ENCODE measurements around the gene DGKZ. TPM values are rescaled to one million over a fixed set of nuclear protein-coding genes. Genes with fewer than 3 reads are reported as not detected.

Gene DGKZ
- total and polyA plus RNA-seq, 10 of the 15 experiments (the other 5 are each of a cell fraction or from before 2014, with no cell fraction given) = 0.50 to 78.4 (median 39.5) TPM

GRCh38 chr11:46417711-46418110 is 70.4 kb downstream of the DGKZ start:
- in situ Hi-C loops (cut with MboI) = no loop called here
- ChIA-PET POLR2A (interaction anchor here (1.2 kb wide), 1 partner anchor 18 kb away, joined by 3 read pairs; no protein-coding TSS in a partner anchor), RAD21 (ENCODE audit: unreplicated experiment) (no interaction called here), SMC1A (ENCODE audit: uncharacterized antibody, unreplicated experiment) (no interaction called here), CTCF (interaction anchor here (0.8 to 1.3 kb wide), 2 partner anchors 14 to 111 kb away, joined by 3 read pairs; no protein-coding TSS in a partner anchor)
- DNase-seq (ENCODE audit: low read depth, low spot score) (no peak), FAIRE-seq (no peak), ATAC-seq (no peak)
- no peak overlapping the region for H3K9ac ChIP-seq (ENCODE audit: control insufficient read depth, insufficient read depth, low read length)
- H3K27me3 ChIP-seq (replicated peaks in 1 of 2; ENCODE audit: control insufficient read depth in 2 of 2, insufficient read depth in 2 of 2, low read length in 1 of 2) = no peaks in the 10 kb centered on the region
- no peak overlapping the region for H3K4me2 ChIP-seq (ENCODE audit: control insufficient read depth, insufficient read depth)
- intact Hi-C loops (cut with micrococcal nuclease; ENCODE audit: unreplicated experiment) = no loop called here
- no peaks in the 10 kb centered on the region for H4K20me1 ChIP-seq (ENCODE audit: control insufficient read depth, insufficient read depth)
- BruUV-seq (replicated peaks) = no TSS peak
- no peak overlapping the region for H3K4me3 ChIP-seq
- TF ChIP-seq ASH2L (IDR thresholded peaks at IDR 0.05; ENCODE audit: borderline replicate concordance, low read depth) (no peak), NFYA (IDR thresholded peaks at IDR 0.05; ENCODE audit: borderline replicate concordance, low read depth, low read length) (no peak), USF2 (IDR thresholded peaks at IDR 0.05; ENCODE audit: borderline replicate concordance, low read depth, low read length) (no peak), TCF3 (IDR thresholded peaks at IDR 0.05; ENCODE audit: borderline replicate concordance, insufficient read depth, low read depth, low read length) (no peak), IRF5 (IDR thresholded peaks at IDR 0.05; ENCODE audit: borderline replicate concordance) (no peak), ZNF622 (IDR thresholded peaks at IDR 0.05) (no peak), E2F8 (IDR thresholded peaks at IDR 0.05; ENCODE audit: low read depth, partially characterized antibody) (no peak), PKNOX1 (IDR thresholded peaks at IDR 0.05) (no peak), ZBTB33 (IDR thresholded peaks at IDR 0.05) (no peak), BHLHE40 (IDR thresholded peaks at IDR 0.05; ENCODE audit: borderline replicate concordance in 1 of 2, low read depth in 2 of 2, low read length in 1 of 2) (no peak), ZNF384 (IDR thresholded peaks at IDR 0.05; ENCODE audit: borderline replicate concordance, low read depth, low read length) (no peak)
- H3K27ac ChIP-seq (ENCODE audit: control insufficient read depth, insufficient read depth) = no peak overlapping the region
- H3K4me1 ChIP-seq (ENCODE audit: control insufficient read depth, insufficient read depth, low read length) = no peaks in the 10 kb centered on the region
- H3K9me3 ChIP-seq (replicated peaks; ENCODE audit: control insufficient read depth, insufficient read depth, low read length) = no peaks in the 10 kb centered on the region
- H3K79me2 ChIP-seq (ENCODE audit: control insufficient read depth, insufficient read depth, low read length) = no peaks in the 10 kb centered on the region
- 85% methylated on average over 7 of the region's 7 CpGs for WGBS (ENCODE audit: insufficient coverage, insufficient replicate concordance, low lambda C conversion rate, missing lambda C conversion rate)
- peaks cover 13 to 20% of the 10 kb centered on the region in 2 experiments for H3K36me3 ChIP-seq (ENCODE audit: control insufficient read depth in 2 of 2, insufficient read depth in 2 of 2, low read length in 1 of 2)
- H2AFZ ChIP-seq (ENCODE audit: control insufficient read depth, low read depth, low read length) = no peak overlapping the region

All from GM12878 (cell line).